Endothelial cell of umbilical vein (primary cell): Measurements from ENCODE around the gene PLA2G4C. TPM values are rescaled to one million over a fixed set of nuclear protein-coding genes. Genes with fewer than 3 reads are reported as not detected.

ENCODE experiments used
- BruUV-seq: library from RNA; stranded (reverse); fragments of 400-500 nt; replicated peaks from 2 replicates; lab custom pipeline; 2021; lab: Mats Ljungman, UMichigan
- CTCF ChIA-PET: fragments of 300-600, 350-600 bp; sonication (Branson Sonifier 250); formaldehyde crosslinking; loops from one replicate; lab custom pipeline; 2021; ENCODE audit warnings: antibody characterized with exemption, inconsistent platforms; lab: Charles Lee
- POLR2A ChIA-PET: fragments of 300-600, 350-600 bp; sonication (Branson Sonifier 250); formaldehyde crosslinking; loops from one replicate; lab custom pipeline; 2021; ENCODE audit warnings: antibody characterized with exemption, inconsistent platforms; lab: Charles Lee
- DNase-seq: peaks from one replicate; pipeline ENCODE4 v3.0.0-alpha.2; 2011; ENCODE audit warnings: low read depth, low spot score
- FAIRE-seq: peaks from 2 replicates; lab custom pipeline; 2011; peaks lifted over from hg19 to GRCh38; lab: Jason Lieb, UNC
- H2AFZ ChIP-seq: 2 replicates; pipeline ENCODE4 v1.6.0; 2012; ENCODE audit warnings: low read depth, low read length, control low read depth, inconsistent platforms
- H3K27ac ChIP-seq: 2 replicates; pipeline ENCODE4 v1.5.1; 2011; ENCODE audit warnings: low read depth, mild to moderate bottlenecking, control low read depth, low read length, moderate library complexity; ENCODE audit not compliant: insufficient read depth
- H3K27me3 ChIP-seq, 2 experiments: 2 replicates each; pipeline versions ENCODE4 v1.6.0 to v1.6.1; 2011; ENCODE audit warnings: low read length in 2 of 2, mixed read lengths in 1 of 2; ENCODE audit not compliant: control insufficient read depth in 2 of 2, insufficient read depth in 2 of 2
- H3K36me3 ChIP-seq, 2 experiments: 2 replicates in 1 of 2; 3 replicates in 1 of 2; pipeline ENCODE4 v1.5.1; 2011; ENCODE audit warnings: low read length in 2 of 2, mild to moderate bottlenecking in 1 of 2, moderate library complexity in 1 of 2; ENCODE audit not compliant: control insufficient read depth in 2 of 2, insufficient read depth in 2 of 2; ENCODE audit errors: extremely low read depth in 1 of 2
- H3K4me1 ChIP-seq: 3 replicates; pipeline ENCODE4 v1.5.1; 2011; ENCODE audit warnings: mild to moderate bottlenecking, low read length; ENCODE audit not compliant: control insufficient read depth, insufficient read depth; ENCODE audit errors: extremely low read depth
- H3K4me2 ChIP-seq: 2 replicates; pipeline ENCODE4 v1.6.1; 2011; ENCODE audit warnings: low read length, control low read depth, mixed read lengths; ENCODE audit not compliant: insufficient read depth
- H3K4me3 ChIP-seq, 3 experiments: fragments of 200-600 bp in 1 of 3; sonication (generic), shearing (Covaris generic) in 1 of 3; replicated peaks in 1 of 3; 2 replicates each; pipeline ENCODE4 v1.5.1; 2011 to 2016; ENCODE audit warnings: control low read depth in 3 of 3, low read length in 3 of 3, mild to moderate bottlenecking in 2 of 3, inconsistent platforms in 1 of 3, low read depth in 1 of 3, moderate library complexity in 1 of 3; ENCODE audit not compliant: insufficient read depth in 1 of 3
- H3K79me2 ChIP-seq: 2 replicates; pipeline ENCODE4 v1.6.0; 2012; ENCODE audit warnings: low read length, inconsistent platforms; ENCODE audit not compliant: control insufficient read depth, insufficient read depth
- H3K9ac ChIP-seq: replicated peaks from 2 replicates; pipeline ENCODE3; 2011; ENCODE audit warnings: low read length, control low read depth; ENCODE audit not compliant: insufficient read depth; ENCODE audit errors: extremely low read depth
- H3K9me1 ChIP-seq: replicated peaks from 3 replicates; pipeline ENCODE4 v1.6.0; 2011; ENCODE audit warnings: mild to moderate bottlenecking, low read length; ENCODE audit not compliant: control insufficient read depth, insufficient read depth; ENCODE audit errors: extremely low read depth
- H3K9me3 ChIP-seq: replicated peaks from 2 replicates; pipeline ENCODE4 v1.5.1; 2012; ENCODE audit warnings: low read length, inconsistent platforms; ENCODE audit not compliant: control insufficient read depth, insufficient read depth
- H4K20me1 ChIP-seq: replicated peaks from 2 replicates; pipeline ENCODE3; 2011; ENCODE audit warnings: mild to moderate bottlenecking, low read length; ENCODE audit not compliant: control insufficient read depth, insufficient read depth; ENCODE audit errors: extremely low read depth
- CTCF ChIP-seq, 2 donors: IDR thresholded peaks; 1 replicate in 1 of 2; 2 replicates in 1 of 2; pipeline ENCODE4 v1.5.1; 2011; ENCODE audit warnings: low read length in 2 of 2, mild to moderate bottlenecking in 2 of 2, moderate library complexity in 2 of 2, control low read depth in 1 of 2, inconsistent platforms in 1 of 2, low read depth in 1 of 2; ENCODE audit not compliant: insufficient read depth in 1 of 2; ENCODE audit errors: extremely low read depth in 1 of 2
- EZH2 ChIP-seq: IDR thresholded peaks from 2 replicates; pipeline ENCODE4 v1.6.1; 2012; ENCODE audit warnings: borderline replicate concordance, low read depth, mild to moderate bottlenecking, moderate library complexity, low read length, inconsistent platforms; ENCODE audit not compliant: severe bottlenecking
- FOS ChIP-seq: IDR thresholded peaks from 2 replicates; pipeline ENCODE4 v1.6.1; 2011; ENCODE audit warnings: mild to moderate bottlenecking, low read length, moderate library complexity, borderline replicate concordance; ENCODE audit not compliant: insufficient read depth
- GATA2 ChIP-seq: IDR thresholded peaks from 2 replicates; pipeline ENCODE4 v1.7.0; 2011; ENCODE audit warnings: low read depth, mild to moderate bottlenecking, moderate library complexity, mixed read lengths, low read length; ENCODE audit not compliant: insufficient read length, insufficient read depth
- JUN ChIP-seq: IDR thresholded peaks from 2 replicates; pipeline ENCODE4 v1.6.1; 2011; ENCODE audit warnings: borderline replicate concordance, low read depth; ENCODE audit not compliant: insufficient read length, insufficient read depth
- MAX ChIP-seq: IDR thresholded peaks from 2 replicates; pipeline ENCODE4 v1.6.1; 2011; ENCODE audit not compliant: insufficient read depth, insufficient read length
- MYC ChIP-seq: IDR thresholded peaks from one replicate; pipeline ENCODE4 v1.6.1; 2011; ENCODE audit warnings: mild to moderate bottlenecking, low read depth, low read length
- POLR2A ChIP-seq: IDR thresholded peaks from 2 replicates; pipeline ENCODE4 v1.6.1; 2012; ENCODE audit warnings: low read depth, mild to moderate bottlenecking, control low read depth, low read length
- POLR2AphosphoS5 ChIP-seq: IDR thresholded peaks from 2 replicates; pipeline ENCODE4 v1.6.1; 2012; ENCODE audit warnings: low read depth, mild to moderate bottlenecking, control low read depth, low read length, moderate library complexity; ENCODE audit not compliant: insufficient read depth
- dilution Hi-C: fragments of 300-500 bp; cut with MboI; formaldehyde crosslinking; loops from one replicate; pipeline ENCODE4 v1.15.0; 2019; ENCODE audit warnings: low sequenced_read_pairs; ENCODE audit not compliant: extremely low pct_ligation_motif_present
- intact Hi-C: fragments of 100-400 bp; cut with micrococcal nuclease; formaldehyde crosslinking; loops from one replicate; pipeline ENCODE4 v1.10.0; 2022
- polyA plus RNA-seq, 4 experiments: library from polyadenylated mRNA; depleted of rRNA in 3 of 4; stranded (reverse) in 3 of 4; unstranded in 1 of 4; fragments of >200 nt; gene quantifications; 2 replicates each; pipeline versions ENCODE4 v1.2.1 to v1.2.3, GENCODE V29; 2011 to 2012; ENCODE audit warnings: missing spikeins in 1 of 4
- total RNA-seq: library from RNA; stranded (reverse); gene quantifications from 2 replicates; pipeline ENCODE4 v1.2.3, GENCODE V29; 2021

The PLA2G4C gene
- total and polyA plus RNA-seq, 2 donors (not counting 3 experiments of a cell fraction or from before 2014, with no cell fraction given) = 53.1 to 63.4 TPM

DNA sequence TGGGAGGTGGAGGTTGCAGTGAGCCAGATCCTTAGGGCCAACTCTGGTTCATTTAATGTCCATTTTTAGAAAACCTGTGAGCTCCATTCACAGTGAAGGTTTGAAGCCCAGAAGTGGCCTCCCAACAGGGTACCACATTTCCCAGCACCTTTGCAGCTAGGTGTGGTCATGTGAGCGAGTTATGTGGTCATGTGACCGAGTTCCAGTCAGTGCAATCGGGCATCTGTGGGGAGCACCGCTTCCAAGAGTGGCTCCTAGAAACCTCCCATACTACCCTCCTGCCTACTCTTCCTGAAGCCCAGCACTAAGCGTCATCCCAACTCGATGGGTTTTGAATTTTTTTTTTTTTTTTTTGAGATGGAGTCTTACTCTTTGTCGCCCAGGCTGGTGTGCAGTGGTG lies 663 bp upstream of the PLA2G4C start:
- no peak for DNase-seq
- intact Hi-C loops (no loop called here), dilution Hi-C loops (no loop called here)
- no peak for FAIRE-seq
- Histone ChIP-seq H3K4me3 (no peak overlapping the region), H2AFZ (no peak overlapping the region), H3K36me3 (peaks cover 0 to 6% of the 10 kb centered on the region in 2 experiments), H3K27me3 (no peaks in the 10 kb centered on the region), H3K9me3 (no peaks in the 10 kb centered on the region), H3K4me1 (peaks cover 32% of the 10 kb centered on the region), H3K4me2 (no peak overlapping the region), H3K9ac (peak overlapping the region; percentile 98), H3K9me1 (no peaks in the 10 kb centered on the region), H3K27ac (peak overlapping the region; percentile 96), H3K79me2 (no peaks in the 10 kb centered on the region), H4K20me1 (no peaks in the 10 kb centered on the region)
- CTCF ChIA-PET = interaction anchor here (1.0 to 12.8 kb wide), 4 partner anchors 8 to 223 kb away, joined by 3 to 229 read pairs (median 58); no protein-coding TSS in a partner anchor
- no peak for TF ChIP-seq JUN
- no peak for TF ChIP-seq POLR2AphosphoS5
- TF ChIP-seq MYC = no peak
- TF ChIP-seq EZH2 = no peak
- no peak for TF ChIP-seq GATA2
- TF ChIP-seq MAX = no peak
- TF ChIP-seq POLR2A = no peak
- no peak for TF ChIP-seq CTCF (IDR thresholded peaks at IDR 0.05; ENCODE audit: extremely low read depth in 1 of 2, insufficient read depth in 1 of 2, low read depth in 1 of 2, low read length in 2 of 2)
- TF ChIP-seq FOS = no peak
- BruUV-seq = no TSS peak
- POLR2A ChIA-PET = interaction anchor here (0.7 to 1.8 kb wide), 7 partner anchors 11 to 252 kb away, joined by 3 to 17 read pairs (median 7); partner anchors contain the start of gene TMEM143
